Raji (cell line): ENCODE measurements around the gene CD79A.

ENCODE experiments used
- POLR2A ChIP-seq: IDR thresholded peaks from 2 replicates; pipeline ENCODE4 v1.6.1; 2011; ENCODE audit warnings: low read depth, low read length, control low read depth; ENCODE audit not compliant: insufficient read depth

Gene CD79A

DNA sequence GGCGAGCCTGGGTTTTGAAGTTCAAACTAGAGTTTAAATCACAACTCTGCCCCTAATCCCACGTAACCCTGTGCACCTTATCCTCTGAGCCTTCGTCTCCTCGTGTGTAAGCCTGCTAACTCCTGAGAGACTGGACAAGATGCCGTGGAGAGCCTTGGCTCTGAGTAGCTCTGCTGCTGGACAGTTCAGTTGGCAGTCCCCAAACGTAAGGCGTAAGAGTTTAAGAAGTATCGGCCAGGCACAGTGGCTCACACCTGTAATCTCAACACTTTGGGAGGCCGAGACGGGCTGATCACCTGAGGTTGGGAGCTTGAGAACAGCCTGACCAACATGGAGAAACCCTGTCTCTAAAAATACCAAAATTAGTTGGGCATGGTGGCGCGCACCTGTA lies 4.7 kb upstream of the CD79A start:
- TF ChIP-seq POLR2A = no peak

DNA sequence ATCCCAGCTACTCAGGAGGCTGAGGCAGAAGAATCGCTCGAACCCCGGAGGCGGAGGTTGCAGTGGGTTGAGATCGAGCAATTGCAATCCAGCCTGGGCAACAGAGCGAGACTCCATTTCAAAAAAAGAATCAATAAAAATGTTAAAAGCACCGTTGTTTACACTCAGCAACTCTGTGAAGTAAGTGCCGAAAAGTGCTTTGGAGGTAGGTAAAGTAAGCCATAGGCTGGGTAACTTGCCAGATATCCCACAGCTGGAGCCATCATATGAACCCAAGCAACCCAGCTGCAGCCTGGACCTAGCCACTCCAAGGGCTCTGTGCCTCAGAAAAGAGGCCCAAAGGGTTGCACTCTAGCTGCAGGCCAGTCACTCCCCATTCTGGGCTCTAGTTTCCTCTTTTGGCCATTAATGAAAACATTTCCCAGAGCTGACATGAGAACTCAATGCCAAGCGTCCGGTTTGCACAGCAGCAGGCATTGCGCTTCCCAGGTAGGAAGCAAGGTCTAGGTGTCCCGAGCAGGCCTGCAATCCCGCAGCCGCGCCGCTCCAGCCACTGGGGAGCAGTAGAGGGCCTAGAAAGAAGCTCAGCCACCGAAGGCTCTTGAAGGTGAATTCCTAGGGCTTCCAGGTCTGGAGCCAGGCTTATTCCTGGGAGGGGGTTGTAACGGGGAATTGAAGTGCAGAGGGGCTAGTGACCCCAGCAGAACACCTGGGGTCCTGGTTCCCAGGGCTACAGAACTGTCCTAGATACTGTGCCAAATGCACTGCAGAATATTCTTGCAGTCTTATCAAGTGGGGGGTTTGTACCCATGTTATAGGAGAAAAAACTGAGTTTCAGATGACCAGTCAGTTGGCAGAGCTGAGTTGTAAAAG lies 4.1 kb upstream of the CD79A start:
- TF ChIP-seq POLR2A = no peak; the same call in 1 of the 2 replicates

DNA sequence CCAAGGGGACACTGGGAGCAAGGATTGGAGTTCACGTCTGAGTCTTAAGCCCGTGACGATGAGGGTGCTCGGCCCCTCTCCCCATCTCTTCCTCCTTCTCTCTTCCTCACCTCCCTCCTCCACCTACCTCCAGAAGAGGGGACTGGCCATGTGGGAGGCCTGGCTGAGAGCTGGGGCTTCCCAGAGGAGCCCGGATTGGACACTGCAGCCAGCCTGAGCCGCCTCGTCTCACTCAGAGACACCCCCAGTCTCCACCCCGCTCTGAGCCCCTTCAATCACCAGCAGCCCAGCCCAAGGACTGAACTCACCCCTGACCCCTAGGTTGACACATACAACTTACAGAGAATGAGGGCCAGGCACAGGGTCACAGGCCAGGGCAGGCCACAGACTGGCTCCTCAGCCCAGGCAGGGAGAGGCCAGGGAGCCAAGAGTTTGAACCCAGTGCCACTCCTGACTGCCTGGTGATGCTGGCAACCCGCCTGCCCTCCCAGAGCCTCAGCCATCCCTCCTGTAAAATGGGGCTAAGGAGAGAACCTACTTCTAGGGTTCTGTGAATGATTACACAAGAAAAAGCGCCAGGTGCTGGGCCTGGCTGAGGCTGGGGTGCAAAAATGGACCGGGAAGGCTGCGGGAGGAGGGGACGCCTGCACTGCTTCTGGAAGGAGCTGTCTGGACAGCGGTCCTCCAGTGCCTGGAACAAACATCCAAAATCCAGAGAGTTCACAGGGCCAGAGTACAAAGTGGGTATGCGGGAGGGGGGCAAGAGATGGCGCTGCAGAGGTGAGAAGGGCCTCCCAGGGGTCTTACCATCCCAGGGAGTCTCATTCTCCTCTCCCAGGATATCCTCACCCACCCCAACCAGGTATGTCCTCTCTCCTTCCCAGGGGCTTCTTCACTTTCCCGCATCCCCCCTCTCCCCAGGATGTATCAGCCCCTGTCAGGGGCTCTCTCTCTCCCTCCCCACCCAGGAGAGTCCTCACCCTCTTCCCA lies 1.1 kb downstream of the CD79A start:
- no peak for TF ChIP-seq POLR2A

DNA sequence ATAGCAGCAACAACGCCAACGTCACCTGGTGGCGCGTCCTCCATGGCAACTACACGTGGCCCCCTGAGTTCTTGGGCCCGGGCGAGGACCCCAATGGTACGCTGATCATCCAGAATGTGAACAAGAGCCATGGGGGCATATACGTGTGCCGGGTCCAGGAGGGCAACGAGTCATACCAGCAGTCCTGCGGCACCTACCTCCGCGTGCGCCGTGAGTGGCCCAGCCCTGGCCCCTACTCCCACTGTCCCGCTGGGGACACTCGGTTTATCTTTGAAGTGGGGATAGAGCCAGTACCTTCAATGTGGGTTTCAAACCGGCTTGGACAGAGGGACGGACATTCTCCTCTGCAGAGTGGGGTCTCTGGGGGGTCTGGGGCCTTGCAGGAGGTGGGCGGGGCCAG lies 2.0 kb downstream of the CD79A start:
- TF ChIP-seq POLR2A = no peak

DNA sequence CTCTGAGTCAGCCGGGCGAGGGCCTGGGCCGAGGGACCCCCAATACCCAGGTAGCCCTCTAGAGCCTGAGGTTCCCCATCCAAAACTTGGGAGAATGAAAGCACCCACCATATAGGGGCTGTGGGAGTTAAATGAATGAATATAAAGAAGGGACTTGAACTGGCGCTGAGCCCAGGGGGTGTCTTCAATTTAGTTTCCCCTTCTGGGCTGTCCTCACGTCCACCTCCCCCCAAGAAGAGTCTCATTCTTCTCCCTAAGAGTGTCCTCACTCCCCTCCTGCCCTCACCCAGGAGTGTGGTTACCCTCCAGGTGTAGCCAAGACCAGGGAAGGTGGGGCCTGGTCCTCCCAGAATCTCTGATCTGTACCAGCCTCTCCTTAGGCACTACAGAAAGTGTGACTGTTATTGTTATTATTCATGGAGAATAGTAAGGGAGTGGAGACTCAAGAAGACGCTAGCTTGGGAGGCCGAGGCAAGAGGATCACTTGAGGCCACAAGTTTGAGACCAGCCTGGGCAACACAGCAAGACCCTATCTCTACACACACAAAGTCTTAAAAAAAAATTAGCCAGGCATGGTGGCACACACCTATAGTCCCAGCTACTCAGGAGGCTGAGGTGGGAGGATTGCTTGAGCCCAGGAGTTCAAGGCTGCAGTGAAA lies 2.7 kb downstream of the CD79A start:
- no peak for TF ChIP-seq POLR2A

DNA sequence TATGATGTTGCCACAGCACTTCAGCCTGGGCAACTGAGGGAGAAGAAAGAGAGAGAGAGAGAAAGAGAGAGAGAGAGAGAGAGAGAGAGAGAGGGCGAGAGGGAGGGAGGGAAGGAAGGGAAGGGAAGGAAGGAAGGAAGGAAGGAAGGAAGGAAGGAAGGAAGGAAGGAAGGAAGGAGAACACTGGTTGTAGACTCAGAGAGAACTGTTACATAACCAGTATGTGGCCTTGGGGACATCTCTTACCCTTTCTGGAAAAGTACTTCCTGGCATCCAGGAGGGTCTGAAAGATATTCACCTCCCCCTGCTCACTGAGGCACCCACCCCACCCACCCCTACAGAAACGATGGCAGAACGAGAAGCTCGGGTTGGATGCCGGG lies 3.2 kb downstream of the CD79A start:
- TF ChIP-seq POLR2A = no peak

DNA sequence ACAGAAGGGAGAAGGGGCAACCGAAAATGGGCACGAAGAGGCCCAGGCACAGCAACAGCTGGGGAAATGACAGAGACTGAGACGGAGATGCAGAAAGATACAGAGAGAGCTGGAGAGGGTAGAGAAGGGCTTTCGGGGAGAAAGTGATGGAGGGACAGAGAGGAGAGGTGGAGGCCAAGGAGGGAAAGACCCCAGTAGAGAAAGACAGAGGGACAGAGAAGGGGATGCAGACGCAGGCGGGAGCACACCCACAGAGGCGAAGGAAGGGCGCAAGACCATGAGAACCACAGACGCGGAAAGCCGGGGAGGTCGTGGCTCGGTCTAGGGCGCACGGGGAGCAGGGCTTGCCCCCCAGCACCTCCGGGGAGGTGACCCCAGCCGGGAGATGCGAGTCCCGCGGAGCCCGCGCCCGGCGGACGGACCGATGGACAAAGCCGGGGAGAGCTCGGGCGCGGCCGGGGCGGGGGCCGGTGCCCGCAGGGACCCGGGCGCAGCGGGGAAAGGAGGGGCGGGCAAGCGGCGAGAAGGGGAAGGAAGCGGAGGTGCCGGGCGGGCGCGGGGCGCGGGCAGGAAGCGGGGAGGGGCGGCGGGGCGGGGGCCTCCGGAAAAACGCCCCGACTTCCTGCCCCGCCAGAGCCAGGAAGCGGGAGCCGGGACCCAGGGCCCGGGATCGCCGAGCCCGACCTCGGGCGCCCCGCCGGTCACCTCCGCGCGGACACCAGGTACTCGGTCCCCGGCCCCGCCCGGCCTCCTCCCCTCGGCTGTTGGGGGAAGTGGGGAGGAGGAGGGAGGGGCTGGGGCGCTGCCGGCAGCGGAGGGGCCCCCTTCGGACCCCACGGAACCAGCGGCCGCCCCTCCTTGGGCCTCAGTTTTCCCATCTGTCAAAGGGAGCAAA lies 5.7 kb downstream of the CD79A start, which contains the start of gene ARHGEF1:
ARHGEF1 (plus strand) TSS at position 617 of the 895 bp plus-strand sequence. CDS start 4,899 bp downstream, outside the sequence.
- TF ChIP-seq POLR2A = peak; percentile 80

DNA sequence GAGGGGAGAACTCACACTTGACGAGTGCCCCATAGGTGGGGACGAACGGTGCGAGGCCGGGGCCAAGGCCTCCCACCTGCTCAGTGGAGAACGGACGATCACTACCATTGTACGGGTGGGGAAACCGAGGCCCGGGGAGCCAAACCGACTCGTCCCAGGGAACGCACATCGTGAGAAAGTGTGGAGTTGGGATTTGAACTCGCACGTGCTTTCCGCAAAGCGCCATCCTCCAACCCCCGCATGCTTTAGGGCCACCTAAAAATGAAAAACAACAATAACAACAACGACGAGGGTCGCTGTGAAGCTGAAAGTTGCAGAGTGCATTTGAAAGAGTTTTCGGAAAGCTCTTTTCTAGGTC lies 6.4 kb downstream of the CD79A start:
- TF ChIP-seq POLR2A = no peak

DNA sequence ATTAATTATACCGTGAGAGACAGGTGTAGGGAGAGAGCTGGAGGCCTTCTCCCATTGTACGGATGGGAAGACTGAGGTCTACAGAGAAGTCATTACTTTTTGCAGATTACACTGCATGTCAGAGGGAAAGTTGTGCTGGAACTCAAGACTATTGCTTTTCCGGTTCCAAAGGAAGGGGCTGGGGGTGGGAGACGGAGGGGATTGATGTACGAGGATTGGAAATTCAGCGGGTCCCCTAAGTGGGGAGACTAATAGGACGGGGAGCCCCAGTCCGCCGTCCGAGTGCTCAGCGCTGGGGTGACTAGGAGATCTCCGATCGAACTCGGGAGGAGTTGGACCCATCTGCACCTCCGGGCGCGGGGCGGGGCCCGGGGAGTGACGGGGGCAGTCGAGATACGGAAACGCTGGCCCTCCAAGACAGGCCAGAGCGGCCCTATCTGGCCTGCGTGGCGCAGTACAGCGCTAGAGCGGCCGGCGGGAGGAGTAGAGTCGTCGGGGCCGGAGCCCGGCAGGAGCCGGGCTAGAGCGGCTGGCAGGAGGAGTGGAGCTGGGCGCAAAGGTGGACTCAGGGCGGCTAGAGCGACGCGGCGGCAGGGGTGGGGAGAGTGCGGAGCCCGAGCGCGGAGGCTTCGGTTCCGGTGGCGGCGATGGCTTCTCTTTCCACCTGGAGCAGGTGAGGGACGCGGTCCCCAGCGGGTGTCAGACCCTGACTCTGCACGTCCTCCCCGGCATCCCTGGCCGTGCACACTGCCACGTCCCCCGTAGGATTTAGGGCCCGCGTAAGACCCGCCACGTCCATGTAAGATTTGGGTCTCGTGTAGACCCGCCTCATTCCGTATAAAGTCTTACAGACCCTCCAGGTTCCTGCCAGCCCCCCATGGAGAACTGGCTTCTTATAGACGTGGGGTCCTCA lies 7.0 kb downstream of the CD79A start:
- TF ChIP-seq POLR2A = peak; percentile 93

DNA sequence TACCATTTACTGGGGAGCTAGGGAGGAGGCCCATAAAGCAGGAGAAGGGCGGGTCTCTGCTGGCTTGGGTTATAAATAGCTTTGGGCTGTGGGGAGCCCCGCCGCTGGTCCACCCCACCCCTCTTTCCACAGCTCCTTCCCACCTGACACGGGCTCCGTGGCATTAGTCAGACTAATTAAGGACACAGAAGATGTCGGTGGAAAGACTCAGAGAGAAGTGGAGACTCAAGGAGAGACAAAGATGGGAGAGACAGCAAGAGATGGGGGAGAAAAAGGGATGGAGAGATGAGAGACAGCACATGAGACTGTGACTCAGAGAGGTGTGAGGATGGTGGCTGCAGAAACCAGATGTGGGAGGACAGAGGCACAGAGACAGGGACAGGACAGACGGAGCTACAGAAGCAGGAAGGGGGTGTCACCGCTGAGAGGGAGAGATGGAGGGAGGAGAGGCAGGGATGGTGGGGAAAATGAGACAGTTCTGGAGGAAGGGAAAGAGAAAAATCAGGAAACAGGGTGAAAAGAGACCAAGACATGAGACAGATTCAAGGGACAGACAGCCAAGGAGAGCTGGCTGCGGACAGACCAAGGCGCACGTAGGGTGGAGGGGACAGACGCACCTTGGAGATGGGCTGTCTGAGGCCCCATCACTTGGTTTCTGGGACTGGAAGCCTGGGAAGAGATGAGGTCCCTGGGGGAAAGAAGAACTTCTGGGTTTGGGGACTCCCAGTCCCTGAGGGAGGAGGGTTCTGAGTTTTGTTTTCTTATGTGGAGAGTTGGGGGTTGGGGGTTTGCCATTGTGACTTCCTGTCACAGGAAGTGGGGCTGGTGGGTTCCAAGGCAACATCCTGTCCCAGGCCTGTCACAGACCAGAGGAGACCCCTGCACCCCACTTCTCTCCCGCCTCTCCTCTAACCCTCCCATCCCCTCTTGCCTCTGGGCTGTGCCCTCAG lies 10.0 kb downstream of the CD79A start:
- TF ChIP-seq POLR2A = peak; percentile 36; the same call in 1 of the 2 replicates

DNA sequence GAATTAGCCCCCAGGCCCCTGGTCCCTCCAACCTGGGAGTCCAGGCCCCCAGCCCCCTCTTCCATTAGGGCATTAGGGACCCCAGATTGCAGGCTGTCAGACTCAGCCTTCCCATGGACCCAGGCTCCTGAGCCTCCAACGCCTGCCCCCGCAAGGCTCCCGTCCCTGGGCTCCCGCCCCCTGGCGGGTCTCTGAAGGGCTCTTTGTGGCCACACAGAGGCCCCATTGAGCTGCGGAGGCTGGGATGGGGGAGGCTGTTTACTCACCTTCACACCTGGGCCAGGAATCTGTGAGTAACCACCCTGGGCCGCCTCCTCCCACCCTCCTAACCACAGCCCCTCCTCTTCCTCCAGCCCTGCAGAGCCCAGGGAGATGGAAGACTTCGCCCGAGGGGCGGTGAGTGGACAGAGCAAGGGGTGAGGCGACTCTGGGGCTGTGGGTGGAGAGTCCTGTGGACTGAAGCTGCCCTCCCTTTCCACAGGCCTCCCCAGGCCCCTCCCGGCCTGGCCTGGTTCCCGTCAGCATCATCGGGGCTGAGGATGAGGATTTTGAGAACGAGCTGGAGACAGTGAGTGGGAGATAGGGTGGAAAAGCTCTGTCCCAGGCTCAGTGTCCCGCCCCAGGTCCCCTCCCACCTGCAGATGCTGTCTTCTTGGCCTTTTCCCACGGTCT lies 10.8 kb downstream of the CD79A start:
- no peak; the same call in 1 of the 2 replicates for TF ChIP-seq POLR2A

DNA sequence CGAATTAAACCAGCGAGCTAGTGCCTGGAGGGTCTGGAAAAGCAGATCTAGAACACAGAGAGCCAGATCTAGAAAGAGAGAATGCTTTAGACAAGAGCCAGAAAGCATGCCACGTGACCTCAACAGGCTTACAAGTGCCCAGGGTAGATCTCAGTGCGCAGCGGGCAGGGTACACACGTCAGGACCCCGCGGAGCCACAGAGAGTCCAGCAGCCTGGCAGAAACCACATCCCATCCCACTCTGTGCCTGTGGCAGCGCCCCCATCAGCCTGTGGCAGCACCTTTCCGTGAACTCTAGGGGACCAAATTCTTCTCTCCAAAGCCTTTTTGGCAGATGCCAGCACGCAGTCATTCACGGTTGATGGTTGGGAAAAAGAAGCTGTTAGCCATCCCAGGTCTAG lies 11.8 kb downstream of the CD79A start:
- TF ChIP-seq POLR2A = no peak

DNA sequence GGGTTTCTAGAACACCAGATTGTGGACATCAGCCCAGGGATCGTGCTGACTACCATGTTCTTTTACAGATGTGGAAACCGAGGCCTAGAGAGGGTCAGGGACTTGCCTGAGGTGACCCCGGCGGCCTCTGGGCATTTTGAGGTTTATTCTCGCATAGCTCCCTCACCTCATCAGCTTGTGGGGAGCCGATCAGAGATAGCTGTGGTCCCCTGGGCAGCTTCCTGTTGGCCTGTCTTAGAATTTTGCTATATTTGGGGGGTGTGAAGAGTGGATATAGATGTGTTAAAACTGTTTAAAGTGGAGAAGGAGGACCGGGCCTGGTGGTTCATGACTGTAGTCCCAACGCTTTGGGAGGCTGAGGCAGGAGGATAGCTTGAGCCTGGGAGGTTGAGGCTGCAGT lies 12.8 kb downstream of the CD79A start:
- TF ChIP-seq POLR2A = no peak
